Stimulated activated CD4-positive, alpha-beta T cell treated with anti-CD3 and anti-CD28 coated beads, TNF-alpha, amount 100 ng/mL, for 48 hours (primary cell): ENCODE data around the gene DOCK7.
A peak's percentile ranks its signal among the peaks of the same experiment; 100 is the strongest.
"Not testable (repeated sequence)": the region's sequence is repeated elsewhere in the genome, so short reads cannot be mapped to it uniquely, and the experiment has no call there.

Experiments used
- DNase-seq, 3 donors: peaks; one replicate each; pipeline ENCODE4 v3.0.0-alpha.2; 2020; ENCODE audit warnings: low read depth in 3 of 3

DOCK7 gene, protein sequence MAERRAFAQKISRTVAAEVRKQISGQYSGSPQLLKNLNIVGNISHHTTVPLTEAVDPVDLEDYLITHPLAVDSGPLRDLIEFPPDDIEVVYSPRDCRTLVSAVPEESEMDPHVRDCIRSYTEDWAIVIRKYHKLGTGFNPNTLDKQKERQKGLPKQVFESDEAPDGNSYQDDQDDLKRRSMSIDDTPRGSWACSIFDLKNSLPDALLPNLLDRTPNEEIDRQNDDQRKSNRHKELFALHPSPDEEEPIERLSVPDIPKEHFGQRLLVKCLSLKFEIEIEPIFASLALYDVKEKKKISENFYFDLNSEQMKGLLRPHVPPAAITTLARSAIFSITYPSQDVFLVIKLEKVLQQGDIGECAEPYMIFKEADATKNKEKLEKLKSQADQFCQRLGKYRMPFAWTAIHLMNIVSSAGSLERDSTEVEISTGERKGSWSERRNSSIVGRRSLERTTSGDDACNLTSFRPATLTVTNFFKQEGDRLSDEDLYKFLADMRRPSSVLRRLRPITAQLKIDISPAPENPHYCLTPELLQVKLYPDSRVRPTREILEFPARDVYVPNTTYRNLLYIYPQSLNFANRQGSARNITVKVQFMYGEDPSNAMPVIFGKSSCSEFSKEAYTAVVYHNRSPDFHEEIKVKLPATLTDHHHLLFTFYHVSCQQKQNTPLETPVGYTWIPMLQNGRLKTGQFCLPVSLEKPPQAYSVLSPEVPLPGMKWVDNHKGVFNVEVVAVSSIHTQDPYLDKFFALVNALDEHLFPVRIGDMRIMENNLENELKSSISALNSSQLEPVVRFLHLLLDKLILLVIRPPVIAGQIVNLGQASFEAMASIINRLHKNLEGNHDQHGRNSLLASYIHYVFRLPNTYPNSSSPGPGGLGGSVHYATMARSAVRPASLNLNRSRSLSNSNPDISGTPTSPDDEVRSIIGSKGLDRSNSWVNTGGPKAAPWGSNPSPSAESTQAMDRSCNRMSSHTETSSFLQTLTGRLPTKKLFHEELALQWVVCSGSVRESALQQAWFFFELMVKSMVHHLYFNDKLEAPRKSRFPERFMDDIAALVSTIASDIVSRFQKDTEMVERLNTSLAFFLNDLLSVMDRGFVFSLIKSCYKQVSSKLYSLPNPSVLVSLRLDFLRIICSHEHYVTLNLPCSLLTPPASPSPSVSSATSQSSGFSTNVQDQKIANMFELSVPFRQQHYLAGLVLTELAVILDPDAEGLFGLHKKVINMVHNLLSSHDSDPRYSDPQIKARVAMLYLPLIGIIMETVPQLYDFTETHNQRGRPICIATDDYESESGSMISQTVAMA (N-terminal part only)

DNA sequence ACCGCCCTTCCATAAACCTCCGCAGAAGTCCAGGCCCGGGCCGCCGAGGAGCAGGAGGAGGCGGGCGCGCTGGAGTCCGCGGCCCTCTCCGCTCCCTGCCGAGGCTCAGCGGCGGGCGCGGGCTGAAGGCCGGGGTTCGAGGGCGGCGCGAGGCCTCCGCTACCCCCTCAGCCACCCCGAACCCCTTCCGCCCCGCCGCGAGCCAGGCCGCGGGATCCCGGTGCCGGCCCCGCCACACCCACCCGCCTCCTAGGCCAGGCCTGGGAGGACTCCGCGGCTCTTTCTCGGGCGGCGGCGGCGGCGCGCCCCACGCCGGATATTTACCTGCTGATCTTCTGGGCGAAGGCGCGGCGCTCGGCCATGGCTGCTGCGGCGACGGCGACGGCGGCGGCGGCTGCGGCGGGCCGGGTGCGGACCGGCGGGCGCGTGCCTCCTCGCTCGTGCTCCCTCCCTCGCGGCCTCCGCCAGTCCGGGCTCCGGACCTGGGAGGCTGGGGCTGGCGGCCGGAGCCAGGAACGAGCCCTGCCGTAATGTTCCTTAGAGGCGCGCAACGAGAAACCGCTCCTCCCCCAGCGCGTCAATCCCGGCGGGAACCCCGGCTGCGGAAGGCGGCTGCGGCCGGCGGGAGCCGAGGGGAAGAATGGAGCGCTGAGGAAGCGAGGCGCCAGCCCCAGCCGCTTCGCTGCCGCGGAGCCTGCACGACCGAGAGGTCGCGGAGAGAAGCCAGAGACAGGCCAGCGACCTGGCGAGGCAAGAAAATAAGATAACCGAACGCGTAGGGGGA, at the start of gene DOCK7:
TSS of gene DOCK7 (minus strand) at position 484 of the 784 bp plus-strand sequence. CDS start at position 362, 122 bp downstream.
- DNase-seq: peak; percentile 9 to 33 (median 23)

DNA sequence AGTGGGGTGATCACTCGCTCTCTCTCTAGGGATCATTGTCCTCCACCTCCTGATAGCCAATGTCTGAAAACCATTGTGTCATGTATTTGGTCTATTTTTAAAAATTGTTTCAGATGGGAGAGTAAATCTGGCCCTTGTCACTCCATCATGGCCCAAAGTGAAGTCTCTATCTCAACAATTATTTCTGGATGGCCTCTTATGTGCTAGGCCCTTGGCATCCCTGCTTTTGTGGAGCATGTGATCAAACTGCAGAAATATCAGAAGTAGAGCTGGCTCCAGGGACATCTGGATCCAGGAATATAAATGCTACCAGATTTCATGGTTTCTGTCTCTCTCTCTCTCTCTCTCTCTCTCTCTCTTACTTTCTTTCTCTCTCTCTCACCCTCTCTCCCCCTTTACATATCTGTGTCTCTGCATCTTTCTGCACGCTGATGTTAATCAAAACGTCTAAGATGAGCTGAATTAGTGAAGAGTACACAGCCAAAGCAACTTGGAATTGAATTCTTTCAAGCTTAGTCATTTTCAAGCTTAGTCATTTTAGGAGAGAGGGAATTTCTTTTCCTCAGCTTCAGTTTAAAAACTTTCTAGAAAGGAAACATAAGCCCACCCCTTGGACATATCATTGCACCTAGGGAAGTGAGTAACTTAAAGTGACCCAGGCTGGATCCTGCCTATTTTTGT, 47.4 kb upstream of the DOCK7 start:
- DNase-seq: no peak

DNA sequence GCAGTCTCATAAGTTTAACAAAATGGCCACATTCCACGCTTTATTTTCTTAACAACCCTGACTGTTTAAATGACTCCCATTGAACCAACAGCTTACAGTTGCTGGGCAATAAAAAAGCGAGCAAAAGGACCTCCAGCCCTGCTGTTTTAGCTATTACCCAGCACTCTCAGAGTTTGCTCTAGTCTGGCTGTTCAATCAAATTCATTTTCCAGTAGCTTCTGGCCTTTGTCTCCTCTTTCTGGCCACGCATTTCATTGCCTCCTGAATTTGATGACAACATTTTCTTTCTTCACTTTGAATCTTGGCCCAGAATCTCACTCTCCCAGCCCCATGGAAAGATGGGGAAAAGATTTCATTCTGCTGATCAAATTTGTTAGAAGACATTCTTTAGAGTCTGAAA, 44.1 kb upstream of the DOCK7 start:
- DNase-seq: no peak

DNA sequence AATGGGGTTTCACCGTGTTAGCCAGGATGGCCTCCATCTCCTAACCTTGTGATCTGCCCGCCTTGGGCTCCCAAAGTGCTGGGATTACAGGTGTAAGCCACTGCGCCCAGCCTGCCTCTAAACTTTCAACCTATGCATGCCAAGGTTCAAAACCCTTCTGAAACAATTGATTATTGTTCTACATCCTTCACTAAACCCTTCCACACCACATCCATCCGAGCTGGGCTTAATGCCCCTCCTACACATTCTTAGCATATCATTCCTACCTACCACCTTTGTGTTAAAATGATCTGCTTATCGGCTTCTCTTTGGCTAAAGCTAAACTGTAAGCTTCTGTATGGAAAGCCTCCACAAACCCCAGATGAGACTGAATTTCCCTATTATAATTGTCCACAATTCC, 40.8 kb upstream of the DOCK7 start:
- no peak for DNase-seq

DNA sequence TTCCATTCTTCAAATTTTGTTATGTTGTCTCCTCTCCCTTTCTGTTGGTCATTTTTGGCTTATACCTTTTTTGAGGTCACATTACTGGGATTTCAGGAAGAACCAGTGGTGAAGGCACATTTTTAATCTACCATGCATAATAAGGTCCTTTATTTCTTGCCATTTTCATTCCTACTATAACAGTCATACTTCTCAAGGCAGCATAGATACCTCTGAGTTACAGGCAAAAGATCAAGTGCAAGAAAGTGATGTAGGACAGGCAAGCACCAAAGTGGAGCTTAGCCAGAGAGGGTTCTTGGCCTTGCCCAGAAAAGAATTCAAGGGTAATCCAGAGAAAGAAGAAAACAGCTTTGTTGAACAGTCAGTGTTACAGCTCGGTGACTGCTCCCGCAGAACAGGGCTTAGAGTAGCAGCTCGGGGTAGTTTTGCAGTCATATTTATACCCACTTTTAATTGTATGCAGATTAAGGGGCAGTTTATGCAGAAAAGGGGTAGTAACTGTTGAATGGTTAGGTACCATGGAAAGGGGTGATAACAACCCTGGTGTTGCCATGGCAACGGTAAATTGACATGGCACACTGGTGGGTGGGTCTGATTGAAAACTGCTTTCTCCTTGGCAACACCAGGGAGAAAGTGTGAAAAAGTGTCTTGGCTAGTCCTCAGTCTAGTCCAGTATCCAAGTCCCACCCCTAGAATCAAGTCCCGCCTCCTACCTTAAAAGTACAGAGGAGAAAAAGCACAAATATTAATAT, 39.6 kb upstream of the DOCK7 start:
- DNase-seq: no peak

DNA sequence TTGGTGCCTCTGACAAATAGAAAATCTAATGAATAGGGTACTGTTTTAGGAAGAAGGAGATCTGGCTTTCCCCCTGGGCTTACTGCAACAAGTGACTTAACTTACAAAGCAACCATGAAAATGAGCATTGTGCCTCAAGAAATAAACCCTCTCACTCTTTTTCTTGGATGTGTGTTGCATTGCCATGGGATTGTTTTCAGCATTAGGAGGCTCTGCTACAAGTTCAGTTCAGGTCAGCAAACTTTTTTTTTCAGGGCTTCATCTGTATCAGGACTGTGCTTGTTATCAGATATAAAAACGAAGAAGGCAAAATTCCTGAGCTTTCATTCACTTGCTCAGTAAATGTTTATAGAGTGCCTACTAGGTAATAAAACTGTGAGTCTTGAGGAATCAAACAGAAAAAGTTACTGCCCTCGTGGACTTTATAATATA, 37.8 kb upstream of the DOCK7 start:
- no peak for DNase-seq

DNA sequence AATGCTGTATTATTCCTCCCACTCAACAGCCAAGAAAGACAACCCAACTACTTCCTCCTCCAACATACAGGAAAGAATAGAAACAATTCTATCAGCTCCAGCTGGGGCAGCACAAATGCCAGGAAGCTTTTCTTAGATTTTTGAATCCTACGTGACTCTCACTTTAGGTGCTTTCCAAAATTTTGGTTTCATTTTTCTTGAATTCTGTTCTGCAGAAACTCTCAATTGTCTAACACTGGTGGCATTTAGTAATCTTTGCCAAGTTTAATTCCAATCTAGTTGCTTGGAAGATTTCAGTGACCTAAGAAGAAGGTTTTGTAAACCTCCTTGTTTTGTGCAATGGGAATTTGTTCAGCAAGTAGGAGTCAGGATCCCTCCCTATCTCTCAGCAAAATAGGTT, 37.1 kb upstream of the DOCK7 start:
- no peak for DNase-seq

DNA sequence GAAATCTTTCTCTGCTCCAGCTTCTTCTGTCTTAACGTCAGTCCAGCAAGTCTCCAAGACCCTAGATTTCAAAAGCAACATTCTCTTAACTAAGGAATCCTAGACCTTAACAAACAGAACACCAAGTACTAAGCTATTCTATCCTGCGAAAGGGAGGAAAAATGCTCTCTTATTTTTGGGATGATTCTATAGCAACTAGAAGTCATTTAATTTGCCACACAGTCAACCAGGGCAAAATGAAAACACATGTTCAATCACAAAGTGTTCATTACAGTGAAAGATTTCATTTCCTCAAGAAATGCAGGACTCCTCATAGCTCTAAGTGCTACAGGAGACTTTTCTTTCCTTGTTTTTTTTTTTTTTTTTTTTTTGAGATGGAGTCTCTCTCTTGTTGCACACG, 36.2 kb upstream of the DOCK7 start:
- DNase-seq: no peak

DNA sequence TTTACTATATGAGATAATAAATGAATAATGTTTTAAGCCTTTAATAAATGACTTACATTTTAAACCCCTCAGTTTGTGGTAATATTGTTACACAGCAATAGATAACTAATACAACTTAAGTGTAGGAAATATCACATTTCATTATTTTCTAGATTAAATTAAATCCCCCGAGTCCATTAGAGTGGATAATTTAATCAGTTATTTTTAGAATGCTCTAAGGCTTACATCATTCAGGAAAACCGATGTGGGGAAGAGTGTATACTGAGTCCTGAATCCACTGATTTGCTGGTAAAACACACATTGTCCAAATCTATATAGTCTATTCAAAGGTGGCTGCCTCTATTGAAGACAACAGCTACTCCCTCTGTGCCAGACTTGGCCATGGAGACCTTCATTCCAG, 35.7 kb upstream of the DOCK7 start:
- no peak for DNase-seq

DNA sequence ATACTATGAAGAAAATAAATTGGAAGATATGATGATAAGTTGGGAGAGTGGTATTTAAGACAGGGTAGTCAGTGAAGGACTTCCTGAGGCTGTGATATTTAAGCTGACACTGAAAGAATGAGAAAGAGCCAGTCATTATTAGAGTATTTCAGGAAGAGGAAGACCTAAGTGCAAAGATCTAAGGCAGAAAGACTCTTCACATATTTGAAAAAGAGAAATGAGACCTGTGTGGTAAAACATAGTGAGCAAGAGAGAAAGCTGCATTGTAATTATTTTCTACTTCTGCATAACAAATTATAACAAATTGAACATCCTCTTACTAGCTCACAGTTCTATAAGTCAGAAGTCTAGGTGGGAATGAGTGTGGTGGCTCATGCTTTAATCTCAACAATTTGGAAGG, 34.6 kb upstream of the DOCK7 start:
- DNase-seq: no peak

DNA sequence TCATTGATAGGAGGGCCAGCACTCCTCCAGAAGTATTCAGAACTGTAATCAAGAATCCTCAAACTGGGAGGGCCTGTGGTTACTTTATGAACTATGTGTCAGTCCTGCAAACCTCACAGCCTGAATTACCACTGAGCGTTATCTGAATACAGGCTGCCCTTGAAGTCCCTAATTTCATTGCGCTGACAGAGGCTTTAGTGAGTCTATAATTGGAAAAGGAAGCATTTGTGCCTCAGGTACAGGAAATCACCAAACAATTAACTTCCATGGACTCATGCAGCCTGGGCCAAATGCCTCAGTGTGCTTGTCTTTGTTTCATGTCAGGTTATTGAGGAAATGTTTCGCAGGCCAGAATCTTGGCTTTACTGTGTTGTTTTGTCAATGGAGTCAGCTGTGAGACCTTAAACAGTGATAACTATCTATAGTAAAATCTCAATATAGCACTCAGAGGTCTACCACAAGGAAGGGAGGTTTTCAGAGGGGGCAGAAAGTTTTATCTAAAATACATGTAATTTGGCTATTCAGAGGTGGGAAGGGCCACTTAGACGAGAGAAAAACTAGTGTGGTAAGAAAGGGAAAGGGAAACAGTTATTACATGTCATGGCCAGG, 32.9 kb upstream of the DOCK7 start:
- no peak for DNase-seq

DNA sequence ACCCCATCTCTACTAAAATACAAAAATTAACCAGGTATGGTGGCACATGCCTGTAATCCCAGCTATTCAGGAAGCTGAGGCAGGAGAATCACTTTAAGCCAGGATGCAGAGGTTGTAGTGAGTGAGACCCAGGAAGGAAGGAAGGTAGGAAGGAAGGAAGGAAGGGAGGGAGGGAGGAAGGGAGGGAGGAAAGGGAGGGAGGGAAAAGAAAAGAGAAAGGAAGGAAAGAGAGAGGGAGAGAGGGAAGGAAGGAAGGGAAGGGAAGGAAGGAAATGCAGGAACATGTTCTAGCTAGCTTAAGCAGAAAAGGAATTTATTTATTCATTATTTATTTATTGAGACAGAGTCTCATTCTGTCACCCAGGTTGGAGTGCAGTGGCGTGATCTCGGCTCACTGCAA, 30.2 kb upstream of the DOCK7 start:
- DNase-seq: not testable (repeated sequence)

DNA sequence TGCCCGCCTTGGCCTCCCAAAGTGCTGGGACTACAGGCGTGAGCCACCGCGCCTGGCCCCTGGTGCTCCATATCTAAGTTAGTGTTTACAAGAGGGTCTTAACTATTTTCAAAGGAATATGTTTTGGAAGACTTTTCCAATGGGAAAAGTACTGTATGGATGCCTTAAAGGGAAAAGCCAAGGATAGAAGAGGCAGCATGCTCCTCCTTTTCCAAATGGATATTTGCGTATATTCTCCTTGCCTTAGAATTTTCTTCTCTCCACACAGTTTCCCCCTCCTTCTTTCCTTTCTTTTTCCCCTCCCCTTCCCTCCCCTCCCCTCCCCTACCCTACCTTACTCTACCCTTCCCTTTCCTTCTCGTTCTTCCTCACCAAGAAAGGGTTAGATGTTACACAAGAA, 29.3 kb upstream of the DOCK7 start:
- DNase-seq: no peak

DNA sequence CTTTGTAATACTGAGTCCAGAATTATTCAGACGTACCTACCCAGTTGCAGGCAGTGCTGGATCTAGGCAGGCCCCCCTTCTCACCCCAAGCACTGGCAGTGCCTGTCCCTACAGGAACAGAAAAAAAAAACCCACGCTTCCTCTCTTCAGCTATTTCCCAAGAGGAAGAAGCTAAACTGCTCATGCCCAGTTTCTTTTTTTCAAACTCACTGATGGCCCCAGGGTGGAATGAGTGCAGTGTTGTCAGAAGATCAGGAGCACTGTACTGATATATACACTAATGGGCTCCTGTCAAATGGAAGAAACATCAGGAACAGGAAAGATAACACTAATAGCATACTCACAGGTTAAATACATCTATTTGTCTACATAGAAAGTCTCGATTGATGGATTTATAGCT, 28.2 kb upstream of the DOCK7 start:
- DNase-seq: no peak

DNA sequence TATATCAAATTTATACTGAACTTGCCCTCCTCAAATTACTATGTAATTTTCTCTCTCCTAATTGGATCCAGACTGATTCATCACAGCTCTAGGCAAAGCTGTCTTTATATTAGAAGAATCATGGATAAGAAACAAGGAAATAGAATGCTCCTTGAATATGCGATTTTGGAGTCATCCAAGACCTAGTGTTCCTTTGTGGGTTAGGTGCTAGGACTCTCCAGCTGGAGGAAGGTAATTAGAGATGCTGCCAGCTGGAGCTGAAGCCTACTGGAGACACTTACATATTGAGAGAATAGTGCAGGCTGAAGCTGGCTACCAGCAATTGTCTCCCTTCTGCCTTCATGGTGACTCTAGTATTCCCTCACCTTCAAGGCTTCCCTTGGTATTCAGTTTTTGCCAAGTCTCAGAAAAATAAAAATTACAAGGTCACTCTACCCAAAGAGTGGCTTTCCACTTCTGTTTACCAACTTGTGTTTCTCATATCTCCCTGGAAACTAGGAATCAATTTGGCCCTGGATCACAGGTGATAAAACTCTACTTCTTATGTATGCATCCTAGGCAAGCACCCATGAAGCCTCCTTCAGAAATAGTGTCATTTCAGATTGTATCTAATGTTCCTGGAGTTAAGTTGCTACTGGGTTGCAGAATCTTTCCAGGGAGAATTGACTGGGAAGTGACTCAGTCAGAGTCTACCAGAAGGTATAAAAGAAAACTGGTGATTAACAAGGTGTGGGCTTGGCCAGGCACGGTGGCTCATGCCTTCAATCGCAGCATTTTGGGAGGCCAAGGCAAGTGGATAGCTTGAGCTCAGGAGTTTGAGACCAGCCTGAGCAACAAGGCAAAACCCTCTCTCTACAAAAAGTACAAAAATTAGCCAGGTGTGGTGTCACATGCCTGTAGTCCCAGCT, 24.4 kb upstream of the DOCK7 start:
- no peak for DNase-seq

DNA sequence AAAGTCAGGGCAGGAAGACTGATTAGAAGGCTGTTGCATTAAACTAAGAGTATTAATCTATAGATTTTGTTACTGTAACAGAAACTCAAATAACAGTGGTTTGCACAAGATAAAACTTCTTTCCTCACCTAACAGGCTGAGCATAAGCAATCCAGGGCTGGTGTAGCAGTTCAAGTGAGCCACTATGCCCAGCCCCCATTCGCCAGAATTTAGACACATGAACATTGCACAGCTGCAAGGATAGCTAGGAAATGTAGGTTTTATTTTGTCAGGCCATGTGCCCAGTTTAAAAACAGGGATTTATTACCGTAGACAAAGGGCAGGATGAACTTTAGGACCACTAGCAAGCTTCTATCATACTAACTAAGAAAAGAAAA, 19.5 kb upstream of the DOCK7 start:
- DNase-seq: no peak

DNA sequence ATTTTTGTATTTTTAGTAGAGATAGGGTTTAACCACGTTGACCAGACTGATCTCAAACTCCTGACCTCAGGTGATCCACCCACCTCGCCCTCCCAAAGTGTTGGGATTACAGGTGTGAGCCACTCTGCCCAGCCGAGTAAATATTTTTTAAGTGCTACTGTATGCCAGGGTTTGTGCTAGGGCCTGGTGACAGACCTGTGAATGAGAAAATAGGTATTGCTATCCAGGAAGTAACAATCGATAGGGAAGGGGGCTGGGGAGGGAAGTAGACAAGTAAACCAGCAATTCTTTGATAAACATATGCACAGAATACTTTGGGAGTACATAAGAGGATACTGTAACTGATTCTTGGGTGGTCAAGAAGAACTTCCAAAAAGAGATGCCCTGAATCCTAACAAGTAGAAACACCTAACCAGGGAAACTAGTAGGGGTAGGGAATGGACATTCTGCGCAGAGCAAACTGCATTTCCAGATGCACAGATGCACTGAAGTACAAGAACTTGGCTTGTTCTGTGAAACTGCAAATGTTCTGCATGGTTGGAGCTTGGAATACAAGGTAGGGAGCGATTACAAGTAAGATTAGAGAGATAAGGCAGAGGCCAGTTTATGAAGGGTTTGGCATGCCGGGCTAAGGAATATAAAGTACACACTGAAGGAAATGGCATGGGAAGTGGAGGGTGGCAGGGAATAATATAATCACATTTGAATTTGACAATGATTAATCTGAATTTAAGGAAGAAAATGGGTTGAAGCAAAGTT, 19.0 kb upstream of the DOCK7 start:
- DNase-seq: no peak

DNA sequence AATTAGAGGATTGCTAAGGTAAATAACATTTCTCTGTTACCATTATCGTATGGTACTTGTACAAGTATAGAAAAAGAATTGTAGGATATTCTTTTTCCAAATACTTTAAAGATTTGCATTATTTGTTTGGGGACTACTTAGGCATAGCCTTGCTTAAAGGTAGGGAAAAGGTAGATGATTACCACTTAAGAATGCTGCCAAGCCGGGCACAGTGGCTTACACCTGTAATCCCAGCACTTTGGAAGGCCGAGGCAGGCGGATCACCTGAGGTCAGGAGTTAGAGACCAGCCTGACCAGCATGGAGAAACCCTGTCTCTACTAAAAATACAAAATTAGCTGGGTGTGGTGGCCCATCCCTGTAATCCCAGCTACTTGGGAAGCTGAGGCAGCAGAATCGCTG, 10.0 kb upstream of the DOCK7 start:
- DNase-seq: not testable (repeated sequence)
